ENCODE data around the gene KRT82.
"Not testable (repeated sequence)": the region's sequence is repeated elsewhere in the genome, so short reads cannot be mapped to it uniquely, and the experiment has no call there.

KRT82 gene

DNA sequence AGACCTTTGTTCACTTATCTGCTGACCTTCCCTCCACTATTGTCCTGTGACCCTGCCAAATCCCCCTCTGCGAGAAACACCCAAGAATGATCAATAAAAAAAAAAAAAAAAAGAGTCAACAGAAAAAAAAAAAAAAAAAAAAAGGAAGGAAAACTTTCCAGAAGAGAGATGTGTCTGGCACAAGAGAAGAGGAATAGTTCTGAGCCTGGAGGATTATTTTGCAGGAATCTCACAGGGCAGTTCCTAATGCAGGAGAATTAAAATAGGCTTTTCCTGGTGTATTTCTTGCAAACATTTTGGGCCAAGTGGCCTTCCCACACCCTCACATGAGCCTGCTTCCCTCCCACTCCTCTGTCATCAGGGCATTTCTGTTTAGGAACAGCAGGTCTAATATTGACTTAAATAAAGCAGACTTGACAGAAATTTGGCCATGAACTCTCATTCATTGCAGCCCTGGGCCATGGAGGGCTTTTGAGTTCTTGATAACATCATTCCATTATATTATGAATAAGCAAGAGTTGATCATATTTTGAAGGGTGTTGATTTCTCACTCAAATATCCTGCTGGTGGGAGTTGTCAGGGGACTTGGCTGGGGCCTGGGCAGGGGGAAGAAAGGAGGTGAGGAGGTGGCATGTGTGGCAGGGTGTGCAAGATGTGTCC is 4.6 kb upstream of the KRT82 start:
- not testable (repeated sequence) for DNase-seq (ENCODE audit: low spot score)

GRCh38 chr12:52407918-52408317 is 1.8 kb upstream of the KRT82 start:
- no peak for DNase-seq (ENCODE audit: low spot score)

DNA sequence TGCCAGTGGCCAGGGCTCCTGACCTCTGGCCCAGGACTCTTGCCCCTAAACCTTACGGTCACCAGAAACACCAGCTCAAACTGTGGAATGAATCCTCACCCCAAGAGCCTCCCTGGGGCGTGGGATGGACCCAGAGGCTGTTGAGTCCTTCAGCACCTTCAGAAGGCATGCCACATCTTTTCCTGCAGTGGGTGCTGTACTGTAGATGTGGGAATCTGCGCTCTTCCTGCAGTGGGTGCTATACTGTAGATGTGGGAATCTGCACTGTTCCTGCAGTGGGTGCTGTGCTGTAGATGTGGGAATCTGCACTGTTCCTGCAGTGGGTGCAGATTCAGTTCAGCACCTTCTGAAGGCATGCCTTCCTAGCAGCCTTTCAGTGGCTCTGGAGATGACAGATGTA is 1.2 kb downstream of the KRT82 start:
- DNase-seq (ENCODE audit: low spot score): no peak

- DNase-seq (ENCODE audit: low spot score): no peak
These were observed 2.6 kb downstream of the KRT82 start for GRCh38 chr12:52403561-52403960.

DNA sequence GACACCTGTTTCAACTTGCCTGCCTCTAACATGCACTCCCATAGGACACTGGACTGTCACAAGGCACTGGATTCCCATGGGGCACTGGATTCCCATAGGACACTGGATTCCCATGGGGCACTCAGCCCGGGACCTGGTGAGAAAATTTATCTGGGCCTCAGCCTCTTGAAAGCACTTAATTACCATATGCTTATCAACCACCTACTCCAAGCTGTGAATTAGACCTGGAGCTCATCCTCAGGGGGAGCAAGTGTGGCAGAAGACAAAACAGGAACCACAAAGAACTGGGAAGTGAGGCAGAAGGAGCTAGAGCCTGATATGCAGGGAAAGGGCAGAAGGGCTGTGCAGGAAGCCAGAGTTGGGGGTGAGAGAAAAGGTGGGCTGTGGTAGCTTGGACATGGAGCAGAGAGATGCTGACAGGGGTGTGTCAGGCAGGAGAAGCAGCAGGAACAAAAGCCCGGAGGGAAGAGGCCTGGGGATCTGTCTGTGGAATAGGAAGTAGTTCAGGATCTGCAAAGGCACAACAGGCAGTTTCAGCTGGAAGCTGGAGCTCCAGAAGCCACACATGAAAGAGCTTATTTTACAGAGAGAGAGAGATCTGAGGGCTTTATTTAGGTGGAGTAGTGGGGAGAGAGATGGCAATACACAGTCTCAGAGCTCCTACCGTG is 3.1 kb downstream of the KRT82 start:
- DNase-seq (ENCODE audit: low spot score): no peak

DNA sequence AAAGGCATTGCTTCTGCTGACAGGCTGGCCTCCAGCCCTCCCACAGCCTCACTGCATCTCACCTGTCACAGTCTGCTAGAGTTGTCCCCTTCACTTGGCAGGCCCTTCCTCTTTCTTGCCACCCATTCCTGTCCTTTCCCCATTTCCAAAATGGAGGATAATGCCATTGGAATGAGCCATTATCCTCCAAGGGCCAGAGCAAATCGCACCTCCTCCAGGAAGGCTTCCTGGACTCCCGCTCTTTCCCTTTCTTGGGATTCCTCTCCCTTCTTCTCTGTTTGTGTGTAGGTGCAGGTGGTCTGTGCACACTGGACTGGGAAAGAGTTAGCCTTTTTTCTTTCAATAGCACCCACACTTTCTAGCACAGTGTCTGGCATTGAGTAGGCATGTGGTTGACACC is 3.8 kb downstream of the KRT82 start:
- no peak for DNase-seq (ENCODE audit: low spot score)

DNA sequence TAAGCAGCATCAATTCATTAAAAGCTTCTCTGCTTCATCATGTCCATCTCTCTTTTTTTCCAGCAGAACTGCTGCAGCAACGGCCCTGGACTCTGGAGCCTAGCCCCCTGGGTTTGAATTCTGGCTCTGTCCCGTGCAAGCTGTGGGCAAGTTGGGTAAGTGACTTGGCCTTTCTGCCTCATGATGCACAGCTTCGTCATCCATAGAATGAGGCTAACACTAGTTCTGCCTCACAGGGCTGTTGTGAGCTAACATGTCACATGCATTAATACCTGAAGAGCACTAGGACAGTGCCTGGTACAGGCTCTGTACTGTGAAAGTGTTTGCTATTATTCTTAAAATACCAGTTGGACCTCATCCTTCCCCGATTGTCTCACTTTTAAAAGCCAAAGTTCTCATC is 4.2 kb downstream of the KRT82 start:
- no peak for DNase-seq (ENCODE audit: low spot score)

DNA sequence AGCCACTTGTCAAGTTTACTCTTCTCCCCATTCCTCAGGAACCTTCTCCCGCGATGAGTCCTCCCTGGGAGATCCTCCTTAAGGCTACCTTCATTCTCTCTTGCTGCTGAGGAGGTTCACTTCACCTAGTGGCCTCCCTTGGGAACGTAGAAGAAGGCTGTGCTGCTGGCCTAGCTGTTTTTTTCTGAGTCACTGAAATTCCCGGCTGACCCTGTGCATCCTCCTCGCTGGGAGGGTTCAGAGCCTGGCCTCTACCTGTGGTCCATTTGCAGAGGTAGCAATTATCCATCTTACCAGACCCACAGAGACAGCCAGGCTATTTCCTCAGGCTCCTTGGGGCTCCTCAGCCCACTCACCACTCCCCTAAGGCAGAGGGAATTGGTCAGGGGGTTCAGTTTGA is 4.6 kb downstream of the KRT82 start:
- DNase-seq (ENCODE audit: low spot score): no peak

DNA sequence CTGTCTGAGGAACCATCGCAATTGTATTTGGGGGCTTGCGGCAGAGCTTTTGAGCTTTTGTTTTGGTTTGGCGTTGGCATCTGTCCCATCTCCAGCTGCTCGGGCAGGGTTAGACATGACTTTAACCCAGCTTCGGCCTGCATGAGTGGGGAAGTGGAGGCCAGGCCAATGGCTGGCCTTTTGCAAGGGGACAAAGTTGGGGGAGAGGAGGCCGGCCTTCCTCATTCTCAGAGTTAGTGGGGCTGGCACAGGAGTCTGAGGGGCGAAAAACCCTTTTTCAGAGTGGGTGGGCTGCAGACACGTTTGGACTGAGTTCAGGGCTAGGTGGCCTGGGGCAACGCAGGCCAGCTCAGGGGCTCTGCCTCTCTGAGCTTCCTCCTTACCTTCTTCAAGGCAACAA is 5.2 kb downstream of the KRT82 start:
- DNase-seq (ENCODE audit: low spot score): no peak

GRCh38 chr12:52399756-52400155 is 6.4 kb downstream of the KRT82 start:
- no peak for DNase-seq (ENCODE audit: low spot score)

DNA sequence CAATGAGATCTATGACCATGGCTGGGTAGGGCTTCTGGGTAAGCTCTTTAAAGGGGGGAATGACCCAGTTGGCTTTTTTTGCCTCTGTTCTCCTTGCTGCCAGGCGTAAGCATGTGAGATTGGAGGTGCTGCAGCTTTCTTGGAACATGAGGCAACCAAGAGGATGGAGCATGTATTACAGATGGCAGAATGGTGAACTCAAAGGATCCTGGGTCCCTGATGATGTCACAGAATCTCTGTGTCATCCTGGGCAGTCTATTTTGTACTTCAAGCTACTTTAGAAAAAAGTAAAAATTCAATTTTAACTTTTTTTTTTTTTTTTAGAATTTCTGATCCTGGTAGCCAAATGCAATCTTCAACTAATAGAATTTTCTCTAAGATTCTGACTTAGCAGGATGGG is 8.0 kb downstream of the KRT82 start:
- no peak for DNase-seq (ENCODE audit: low spot score)

DNA sequence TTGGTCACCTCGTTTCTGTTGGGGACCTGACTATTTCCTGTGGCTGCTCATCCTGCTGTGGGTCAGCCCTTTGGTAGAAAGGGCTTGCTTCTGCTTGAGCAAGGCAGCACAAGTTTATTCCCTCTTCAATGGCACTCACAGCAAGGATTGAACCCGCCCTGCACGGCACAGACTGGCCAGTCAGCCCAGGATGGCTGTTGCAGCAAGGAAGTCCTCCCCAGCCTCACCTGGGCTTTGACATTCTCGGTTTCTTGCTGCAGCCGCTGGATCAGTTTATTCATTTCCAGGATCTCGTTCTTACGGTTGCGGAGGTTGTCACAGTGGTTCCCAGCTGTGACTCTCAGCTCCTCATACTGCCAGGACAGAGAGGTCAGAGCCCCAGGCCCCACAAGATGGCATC is 9.5 kb downstream of the KRT82 start:
- DNase-seq (ENCODE audit: low spot score): no peak

DNA sequence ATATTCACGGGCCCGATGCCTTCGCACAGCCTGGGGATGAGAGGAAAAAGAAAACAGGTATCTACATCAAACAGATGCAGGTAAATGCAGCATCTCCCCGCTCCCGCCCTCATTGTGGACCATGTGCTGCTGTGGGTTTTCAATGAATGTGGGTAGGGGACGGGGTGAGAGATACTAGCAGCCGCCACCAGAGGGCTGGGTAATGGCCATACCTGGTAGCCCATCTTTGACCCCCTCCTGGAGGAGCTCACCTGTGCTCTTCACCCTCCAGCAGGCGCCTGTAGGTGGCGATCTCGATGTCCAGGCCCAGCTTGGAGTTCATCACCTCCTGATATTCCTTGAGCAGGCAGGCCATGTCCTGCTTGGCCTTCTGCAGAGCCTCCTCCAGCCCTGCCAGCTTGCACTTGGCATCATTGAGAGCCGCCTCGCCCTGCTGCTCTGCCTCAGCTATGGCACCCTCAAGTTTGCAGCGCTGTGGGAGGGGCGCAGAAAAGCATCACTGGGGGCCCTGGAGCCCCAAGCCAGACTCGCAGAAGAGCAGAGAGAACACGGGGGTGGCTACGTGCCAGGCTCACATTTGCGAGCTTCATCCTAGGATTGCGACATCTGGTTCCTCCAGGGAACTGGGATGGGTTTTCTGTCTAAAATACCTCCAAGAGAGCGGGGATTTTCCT is 10.2 kb downstream of the KRT82 start:
- DNase-seq (ENCODE audit: low spot score): peak; percentile 46

DNA sequence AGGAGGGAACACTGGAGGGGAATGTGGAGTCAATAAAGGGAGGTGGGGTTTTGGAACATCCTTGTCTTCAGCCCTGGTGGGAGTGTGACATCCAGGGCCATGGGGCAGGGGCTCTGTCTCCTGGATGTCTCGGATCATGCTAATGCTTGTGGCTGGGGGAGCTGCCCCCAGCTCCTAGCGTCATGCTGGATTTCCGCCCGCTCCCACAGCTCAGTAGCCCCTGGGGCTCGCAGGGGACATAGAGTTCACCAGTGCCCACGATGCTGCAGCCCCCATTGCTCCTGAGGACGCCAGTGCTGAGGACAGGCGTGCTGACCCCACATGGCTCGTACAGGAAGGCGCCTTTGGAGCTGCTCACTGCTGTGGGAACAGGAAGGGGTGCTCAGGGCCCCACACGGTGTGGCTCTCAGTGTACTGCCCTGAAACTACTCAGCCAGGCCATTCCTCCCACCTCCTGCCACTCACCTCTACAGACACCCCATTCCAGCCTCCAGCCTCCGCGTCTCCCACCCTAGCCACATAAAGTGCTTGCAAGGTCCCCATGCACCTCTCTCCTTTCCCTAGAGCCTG is 11.2 kb downstream of the KRT82 start:
- DNase-seq (ENCODE audit: low spot score): no peak

DNA sequence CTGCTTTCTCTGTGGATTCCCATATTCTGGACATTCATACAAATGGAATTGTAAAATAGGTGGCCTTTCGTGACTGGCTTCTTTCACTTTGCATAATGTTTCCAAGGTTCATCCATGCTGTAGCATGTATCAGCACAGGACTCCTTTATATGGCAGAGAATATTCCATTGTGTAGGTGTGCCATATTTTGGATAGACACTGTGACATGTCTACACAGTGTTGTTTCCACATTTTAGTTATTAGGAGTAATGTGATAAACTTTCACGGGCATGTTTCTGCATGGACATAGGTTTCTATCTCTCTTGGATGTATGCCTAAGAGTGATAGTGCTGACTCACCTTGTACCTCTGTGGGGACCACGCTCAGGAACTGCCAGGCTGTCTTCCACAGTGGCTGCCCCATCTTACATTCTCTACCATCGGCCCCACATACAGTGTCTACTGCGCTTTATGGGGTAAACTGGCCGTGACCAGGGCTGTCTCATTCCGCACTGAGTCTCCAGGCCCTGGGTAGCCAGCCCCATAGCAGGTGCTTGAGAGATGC is 13.6 kb downstream of the KRT82 start:
- DNase-seq (ENCODE audit: low spot score): no peak

DNA sequence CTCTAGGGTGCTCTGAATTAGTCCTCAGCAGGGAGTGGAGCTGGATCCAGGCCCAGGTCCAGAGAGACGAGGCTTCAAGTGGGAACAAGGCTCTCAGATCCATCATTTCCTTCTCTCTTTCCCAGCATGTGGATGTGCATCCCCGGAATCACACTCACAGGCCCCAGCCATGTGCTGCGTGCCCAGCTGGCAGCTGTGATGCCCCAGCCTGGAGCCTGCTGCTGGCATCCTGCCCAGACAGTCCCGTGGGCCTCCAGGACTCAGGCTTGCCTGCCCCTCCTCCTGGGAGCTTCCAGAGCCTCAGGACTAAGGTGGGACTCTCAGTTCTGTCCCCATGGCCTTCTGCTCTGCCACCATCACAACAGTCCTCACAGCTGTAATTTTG is 14.5 kb downstream of the KRT82 start:
- DNase-seq (ENCODE audit: low spot score): no peak

DNA sequence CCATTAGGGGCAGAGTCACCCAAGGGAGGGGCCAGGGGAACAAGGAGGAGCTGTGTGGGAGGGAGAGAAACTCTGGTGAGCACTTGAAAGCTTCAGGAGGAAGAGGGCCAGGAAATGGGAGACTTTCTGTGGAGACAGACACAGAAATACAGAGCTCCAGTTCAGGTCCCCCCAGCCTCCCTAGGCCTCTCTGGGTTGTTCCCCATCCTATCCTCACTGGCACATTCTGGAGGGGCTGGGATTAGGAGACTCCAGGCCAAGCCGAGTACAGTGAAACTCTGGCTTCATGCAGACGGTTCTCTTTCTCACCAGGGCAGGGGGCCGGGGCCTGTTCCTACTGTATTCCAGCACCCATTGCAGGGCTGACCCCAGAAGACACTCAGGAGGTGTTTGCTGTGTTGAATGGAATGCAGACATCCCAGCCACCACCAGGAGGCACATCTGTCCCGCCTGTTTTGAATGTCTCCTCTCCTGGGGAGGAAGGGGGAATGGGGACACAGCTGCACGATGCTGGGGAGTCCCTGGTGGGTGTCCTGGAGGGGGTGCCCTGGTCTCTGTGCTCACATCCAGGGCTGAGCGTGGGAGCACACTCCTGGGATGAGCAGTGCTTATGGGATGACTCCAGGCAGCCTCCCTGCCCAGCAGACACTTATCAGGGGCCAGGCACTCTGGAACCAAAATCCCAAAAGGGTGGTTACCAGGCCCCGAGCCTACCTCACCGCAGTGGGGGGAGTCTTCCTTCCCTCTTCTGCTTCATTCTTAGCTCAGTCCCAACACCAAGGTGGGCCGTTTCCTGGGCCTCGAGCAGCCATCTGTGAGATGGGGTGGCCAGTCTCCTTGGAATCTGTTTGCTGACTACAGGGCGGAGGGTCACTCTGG is 15.2 kb downstream of the KRT82 start:
- DNase-seq (ENCODE audit: low spot score): peak; percentile 62

DNA sequence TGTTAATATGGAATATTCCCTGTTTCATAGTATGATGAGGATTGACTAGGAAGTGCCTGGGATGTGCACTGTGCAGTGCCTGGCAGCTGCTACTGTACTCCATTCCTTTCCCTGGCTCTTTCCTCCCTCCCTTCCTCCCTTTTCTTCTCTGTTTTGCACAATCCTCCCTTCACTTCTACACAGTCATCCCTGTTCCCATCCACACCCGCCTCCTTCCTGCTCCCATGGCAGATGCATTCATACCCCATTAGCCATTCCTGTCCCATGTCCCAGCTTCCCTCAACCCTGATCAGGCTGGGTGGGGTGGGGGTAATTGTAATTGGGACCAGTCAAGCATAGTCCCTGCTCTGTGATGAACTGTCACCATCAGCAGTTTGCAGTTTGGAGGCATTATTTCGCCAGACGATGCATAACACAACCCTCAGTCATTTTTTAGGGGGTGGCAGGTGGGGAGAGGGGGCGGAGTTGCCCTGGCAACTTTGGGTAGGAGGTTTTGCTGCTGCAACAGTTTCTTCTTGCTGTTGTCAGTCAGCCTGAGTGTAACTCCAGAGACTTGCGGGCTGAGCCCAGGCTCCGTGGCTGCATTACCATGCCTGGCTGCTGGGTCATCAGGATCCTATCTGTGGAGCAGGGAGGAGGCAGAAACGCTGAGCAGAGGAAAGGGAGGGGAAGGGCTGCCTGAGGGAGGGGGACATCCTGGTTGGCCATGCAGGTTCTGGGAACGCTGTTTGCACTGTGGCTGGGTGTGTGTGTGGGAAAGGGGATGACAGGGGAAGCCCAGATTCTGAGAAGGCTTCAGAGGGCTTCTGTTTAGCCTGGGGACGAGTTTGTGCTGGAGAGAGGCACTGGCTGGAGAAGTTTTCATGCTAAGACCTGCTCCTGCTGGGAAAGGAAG is 16.6 kb downstream of the KRT82 start:
- DNase-seq (ENCODE audit: low spot score): peak; percentile 55

GRCh38 chr12:52387859-52388258 is 18.3 kb downstream of the KRT82 start:
- DNase-seq (ENCODE audit: low spot score): no peak

GRCh38 chr12:52385226-52385702 is 20.9 kb downstream of the KRT82 start, which contains the start of gene KRT84:
TSS of gene KRT84 (minus strand) at chr12:52385652. CDS start at chr12:52385585, 67 bp downstream.
- DNase-seq (ENCODE audit: low spot score): no peak

DNA sequence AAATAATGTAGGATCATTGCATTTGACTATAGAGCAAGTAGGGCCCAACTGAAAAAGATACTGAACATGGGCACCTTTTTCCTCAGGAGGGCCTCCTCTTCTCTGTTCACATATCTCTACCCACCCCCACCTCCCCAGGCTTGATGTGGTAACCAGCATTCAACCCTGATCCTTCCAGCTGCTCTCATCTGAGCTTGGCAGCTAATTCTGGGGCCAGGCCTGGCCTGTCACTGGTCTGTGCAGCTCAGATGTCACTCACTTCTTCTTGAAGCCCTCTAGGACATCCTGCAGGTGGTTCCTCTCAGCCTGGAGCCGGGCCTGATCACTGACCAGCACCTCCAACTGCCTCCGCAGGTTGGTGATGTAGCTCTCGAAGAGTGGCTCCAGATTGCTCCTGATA is 22.8 kb downstream of the KRT82 start:
- DNase-seq (ENCODE audit: low spot score): no peak
